GM21381 (cell line): ENCODE results near the gene ACAD10.
"Not testable (repeated sequence)": the region's sequence is repeated elsewhere in the genome, so short reads cannot be mapped to it uniquely, and the experiment has no call there.

Source experiments
- ATAC-seq: cut with Tn5 transposase; IDR thresholded peaks from one replicate; pipeline ENCODE4 v1.9.1; 2021; ENCODE audit warnings: mild to moderate bottlenecking, moderate library complexity; ENCODE audit not compliant: unreplicated experiment

The ACAD10 gene

GRCh38 chr12:111686574-111687105 is 787 bp downstream of the ACAD10 start:
- no peak for ATAC-seq

GRCh38 chr12:111687255-111687654 is 1.4 kb downstream of the ACAD10 start:
- ATAC-seq, result no peak

GRCh38 chr12:111687952-111688351 is 2.1 kb downstream of the ACAD10 start:
- ATAC-seq, result no peak

GRCh38 chr12:111691262-111691661 is 5.4 kb downstream of the ACAD10 start:
- ATAC-seq, result no peak

GRCh38 chr12:111692575-111693210 is 6.8 kb downstream of the ACAD10 start:
- ATAC-seq, result no peak

GRCh38 chr12:111693818-111694217 is 8.0 kb downstream of the ACAD10 start:
- no peak for ATAC-seq

GRCh38 chr12:111699962-111700361 is 14.1 kb downstream of the ACAD10 start:
- no peak for ATAC-seq

GRCh38 chr12:111705672-111706071 is 19.8 kb downstream of the ACAD10 start:
- no peak for ATAC-seq

GRCh38 chr12:111706145-111706544 is 20.3 kb downstream of the ACAD10 start:
- no peak for ATAC-seq

- no peak for ATAC-seq
Measured at GRCh38 chr12:111715279-111715678, 29.4 kb downstream of the ACAD10 start.

GRCh38 chr12:111719316-111719715 is 33.5 kb downstream of the ACAD10 start:
- ATAC-seq, result not testable (repeated sequence)

- ATAC-seq, result no peak
Measured at GRCh38 chr12:111720457-111720856, 34.6 kb downstream of the ACAD10 start.

- ATAC-seq, result not testable (repeated sequence)
Measured at GRCh38 chr12:111723646-111724360, 38.0 kb downstream of the ACAD10 start.

- ATAC-seq, result no peak
Measured at GRCh38 chr12:111728795-111729194, 42.9 kb downstream of the ACAD10 start.

GRCh38 chr12:111730420-111730819 is 44.6 kb downstream of the ACAD10 start:
- no peak for ATAC-seq

- ATAC-seq, result no peak
Measured at GRCh38 chr12:111732786-111733185, 46.9 kb downstream of the ACAD10 start.

- ATAC-seq, result no peak
Measured at GRCh38 chr12:111733340-111733915, 47.6 kb downstream of the ACAD10 start.

- not testable (repeated sequence) for ATAC-seq
Measured at GRCh38 chr12:111739524-111739923, 53.7 kb downstream of the ACAD10 start.

- no peak for ATAC-seq
Measured at GRCh38 chr12:111741235-111741812, 55.5 kb downstream of the ACAD10 start.

- no peak for ATAC-seq
Measured at GRCh38 chr12:111745211-111745610, 59.4 kb downstream of the ACAD10 start.

GRCh38 chr12:111747333-111747732 is 61.5 kb downstream of the ACAD10 start:
- ATAC-seq, result no peak
